ENCODE measurements around the gene ATR.

ATR gene

GRCh38 chr3:142481196-142481595, 97.3 kb downstream of the ATR start:
- Histone ChIP-seq H3K9me3 (replicated peaks; ENCODE audit: low read length) (peaks cover 5% of the 10 kb centered on the region), H3K4me3 (ENCODE audit: low read length) (no peak overlapping the region), H3K27me3 (ENCODE audit: control insufficient read depth, insufficient read depth, low read length) (no peaks in the 10 kb centered on the region), H3K4me1 (ENCODE audit: control insufficient read depth, insufficient read depth, low read length) (no peaks in the 10 kb centered on the region), H3K9ac (ENCODE audit: low read depth, low read length) (no peak overlapping the region), H3K36me3 (ENCODE audit: insufficient read depth, low read length) (peaks cover 25% of the 10 kb centered on the region), H3K4me2 (ENCODE audit: low read length) (no peak overlapping the region)

GRCh38 chr3:142470826-142471225, 107.7 kb downstream of the ATR start:
- Histone ChIP-seq H3K36me3 (ENCODE audit: insufficient read depth, low read length) (no peaks in the 10 kb centered on the region), H3K9ac (ENCODE audit: low read depth, low read length) (no peak overlapping the region), H3K4me2 (ENCODE audit: low read length) (no peak overlapping the region), H3K4me3 (ENCODE audit: low read length) (no peak overlapping the region), H3K4me1 (ENCODE audit: control insufficient read depth, insufficient read depth, low read length) (no peaks in the 10 kb centered on the region), H3K9me3 (replicated peaks; ENCODE audit: low read length) (no peaks in the 10 kb centered on the region), H3K27me3 (ENCODE audit: control insufficient read depth, insufficient read depth, low read length) (no peaks in the 10 kb centered on the region)

- Histone ChIP-seq H3K27me3 (ENCODE audit: control insufficient read depth, insufficient read depth, low read length) (no peaks in the 10 kb centered on the region), H3K4me1 (ENCODE audit: control insufficient read depth, insufficient read depth, low read length) (no peaks in the 10 kb centered on the region), H3K4me2 (ENCODE audit: low read length) (no peak overlapping the region), H3K9ac (ENCODE audit: low read depth, low read length) (no peak overlapping the region), H3K4me3 (ENCODE audit: low read length) (no peak overlapping the region), H3K36me3 (ENCODE audit: insufficient read depth, low read length) (peaks cover 2% of the 10 kb centered on the region), H3K9me3 (replicated peaks; ENCODE audit: low read length) (no peaks in the 10 kb centered on the region)
Observed at GRCh38 chr3:142468456-142468855, 110.1 kb downstream of the ATR start.

GRCh38 chr3:142467768-142468167, 110.8 kb downstream of the ATR start:
- Histone ChIP-seq H3K9ac (ENCODE audit: low read depth, low read length) (no peak overlapping the region), H3K27me3 (ENCODE audit: control insufficient read depth, insufficient read depth, low read length) (no peaks in the 10 kb centered on the region), H3K36me3 (ENCODE audit: insufficient read depth, low read length) (peaks cover 2% of the 10 kb centered on the region), H3K9me3 (replicated peaks; ENCODE audit: low read length) (no peaks in the 10 kb centered on the region), H3K4me2 (ENCODE audit: low read length) (no peak overlapping the region), H3K4me1 (ENCODE audit: control insufficient read depth, insufficient read depth, low read length) (no peaks in the 10 kb centered on the region), H3K4me3 (ENCODE audit: low read length) (no peak overlapping the region)

- no peak overlapping the region for H3K4me3 ChIP-seq (ENCODE audit: low read length)
- H3K27me3 ChIP-seq (ENCODE audit: control insufficient read depth, insufficient read depth, low read length), result no peaks in the 10 kb centered on the region
- H3K36me3 ChIP-seq (ENCODE audit: insufficient read depth, low read length), result peaks cover 23% of the 10 kb centered on the region
- H3K9ac ChIP-seq (ENCODE audit: low read depth, low read length), result no peak overlapping the region
- no peaks in the 10 kb centered on the region for H3K4me1 ChIP-seq (ENCODE audit: control insufficient read depth, insufficient read depth, low read length)
- no peaks in the 10 kb centered on the region for H3K9me3 ChIP-seq (replicated peaks; ENCODE audit: low read length)
- H3K4me2 ChIP-seq (ENCODE audit: low read length), result no peak overlapping the region
Observed at GRCh38 chr3:142460689-142461088, 117.8 kb downstream of the ATR start.

- H3K4me2 ChIP-seq (ENCODE audit: low read length), result no peak overlapping the region
- H3K4me3 ChIP-seq (ENCODE audit: low read length), result no peak overlapping the region
- no peaks in the 10 kb centered on the region for H3K9me3 ChIP-seq (replicated peaks; ENCODE audit: low read length)
- H3K27me3 ChIP-seq (ENCODE audit: control insufficient read depth, insufficient read depth, low read length), result no peaks in the 10 kb centered on the region
- H3K9ac ChIP-seq (ENCODE audit: low read depth, low read length), result no peak overlapping the region
- no peaks in the 10 kb centered on the region for H3K4me1 ChIP-seq (ENCODE audit: control insufficient read depth, insufficient read depth, low read length)
- peaks cover 25% of the 10 kb centered on the region for H3K36me3 ChIP-seq (ENCODE audit: insufficient read depth, low read length)
Observed at GRCh38 chr3:142459929-142460328, 118.6 kb downstream of the ATR start.

GRCh38 chr3:142459096-142459495, 119.4 kb downstream of the ATR start:
- H3K4me1 ChIP-seq (ENCODE audit: control insufficient read depth, insufficient read depth, low read length), result no peaks in the 10 kb centered on the region
- peaks cover 25% of the 10 kb centered on the region for H3K36me3 ChIP-seq (ENCODE audit: insufficient read depth, low read length)
- no peak overlapping the region for H3K4me3 ChIP-seq (ENCODE audit: low read length)
- no peaks in the 10 kb centered on the region for H3K27me3 ChIP-seq (ENCODE audit: control insufficient read depth, insufficient read depth, low read length)
- no peaks in the 10 kb centered on the region for H3K9me3 ChIP-seq (replicated peaks; ENCODE audit: low read length)
- H3K9ac ChIP-seq (ENCODE audit: low read depth, low read length), result no peak overlapping the region
- H3K4me2 ChIP-seq (ENCODE audit: low read length), result no peak overlapping the region

- no peak overlapping the region for H3K4me2 ChIP-seq (ENCODE audit: low read length)
- H3K4me1 ChIP-seq (ENCODE audit: control insufficient read depth, insufficient read depth, low read length), result peaks cover 9% of the 10 kb centered on the region
- no peaks in the 10 kb centered on the region for H3K9me3 ChIP-seq (replicated peaks; ENCODE audit: low read length)
- no peak overlapping the region for H3K4me3 ChIP-seq (ENCODE audit: low read length)
- H3K9ac ChIP-seq (ENCODE audit: low read depth, low read length), result no peak overlapping the region
- peaks cover 4% of the 10 kb centered on the region for H3K36me3 ChIP-seq (ENCODE audit: insufficient read depth, low read length)
- H3K27me3 ChIP-seq (ENCODE audit: control insufficient read depth, insufficient read depth, low read length), result no peaks in the 10 kb centered on the region
Observed at GRCh38 chr3:142450881-142451280, 127.7 kb downstream of the ATR start.

- H3K4me3 ChIP-seq (ENCODE audit: low read length), result no peak overlapping the region
- H3K9ac ChIP-seq (ENCODE audit: low read depth, low read length), result no peak overlapping the region
- peaks cover under 1% of the 10 kb centered on the region for H3K36me3 ChIP-seq (ENCODE audit: insufficient read depth, low read length)
- no peaks in the 10 kb centered on the region for H3K9me3 ChIP-seq (replicated peaks; ENCODE audit: low read length)
- no peaks in the 10 kb centered on the region for H3K27me3 ChIP-seq (ENCODE audit: control insufficient read depth, insufficient read depth, low read length)
- no peak overlapping the region for H3K4me2 ChIP-seq (ENCODE audit: low read length)
- peaks cover 16% of the 10 kb centered on the region for H3K4me1 ChIP-seq (ENCODE audit: control insufficient read depth, insufficient read depth, low read length)
Observed at GRCh38 chr3:142450189-142450588, 128.3 kb downstream of the ATR start.

- H3K9ac ChIP-seq (ENCODE audit: low read depth, low read length), result peak within 1 kb of the TSS; percentile 100
- H3K4me2 ChIP-seq (ENCODE audit: low read length), result peak within 1 kb of the TSS; percentile 79
- H3K36me3 ChIP-seq (ENCODE audit: insufficient read depth, low read length), result peaks cover 2% of the 10 kb centered on the region
- peak within 1 kb of the TSS; percentile 99 for H3K4me3 ChIP-seq (ENCODE audit: low read length)
- H3K27me3 ChIP-seq (ENCODE audit: control insufficient read depth, insufficient read depth, low read length), result no peaks in the 10 kb centered on the region
- H3K4me1 ChIP-seq (ENCODE audit: control insufficient read depth, insufficient read depth, low read length), result peaks cover 18% of the 10 kb centered on the region
- no peaks in the 10 kb centered on the region for H3K9me3 ChIP-seq (replicated peaks; ENCODE audit: low read length)
Observed at GRCh38 chr3:142447852-142448823, 130.4 kb downstream of the ATR start, which contains the start of gene XRN1. XRN1 (minus strand) TSS chr3:142448037; CDS start chr3:142447944, 93 bp downstream.

GRCh38 chr3:142447301-142447851, 131.2 kb downstream of the ATR start:
- H3K36me3 ChIP-seq (ENCODE audit: insufficient read depth, low read length), result peaks cover 2% of the 10 kb centered on the region
- H3K4me2 ChIP-seq (ENCODE audit: low read length), result peak overlapping the region; percentile 79
- H3K4me1 ChIP-seq (ENCODE audit: control insufficient read depth, insufficient read depth, low read length), result peaks cover 18% of the 10 kb centered on the region
- H3K9me3 ChIP-seq (replicated peaks; ENCODE audit: low read length), result no peaks in the 10 kb centered on the region
- H3K27me3 ChIP-seq (ENCODE audit: control insufficient read depth, insufficient read depth, low read length), result no peaks in the 10 kb centered on the region
- peak overlapping the region; percentile 99 for H3K4me3 ChIP-seq (ENCODE audit: low read length)
- H3K9ac ChIP-seq (ENCODE audit: low read depth, low read length), result peak overlapping the region; percentile 100
